Progenitor cell of endocrine pancreas (in vitro differentiated cells): ENCODE data around the gene GTF2IRD1. TPM values are rescaled to one million over a fixed set of nuclear protein-coding genes. Genes with fewer than 3 reads are reported as not detected.

Experiments used
- DNase-seq: peaks from one replicate; pipeline ENCODE4 v3.0.0; 2021; ENCODE audit warnings: low spot score; ENCODE audit not compliant: unreplicated experiment
- H3K27ac Mint-ChIP-seq: 2 replicates; pipeline ENCODE4 v1.8.0; 2021; ENCODE audit warnings: mild to moderate bottlenecking, moderate library complexity, mixed read lengths
- H3K27me3 Mint-ChIP-seq: 2 replicates; pipeline ENCODE4 v1.8.0; 2021; ENCODE audit warnings: mixed read lengths
- H3K36me3 Mint-ChIP-seq: 2 replicates; pipeline ENCODE4 v1.8.0; 2022; ENCODE audit warnings: mixed read lengths; ENCODE audit not compliant: insufficient read depth
- H3K4me1 Mint-ChIP-seq: 2 replicates; pipeline ENCODE4 v1.8.0; 2021; ENCODE audit warnings: low read depth, mixed read lengths
- H3K4me3 Mint-ChIP-seq: 2 replicates; pipeline ENCODE4 v1.8.0; 2021; ENCODE audit warnings: low read depth, mild to moderate bottlenecking, moderate library complexity, mixed read lengths
- H3K9me3 Mint-ChIP-seq: 2 replicates; pipeline ENCODE4 v1.8.0; 2021; ENCODE audit warnings: low read depth, mixed read lengths
- CTCF ChIP-seq: fragments of 200-600 bp; sonication (generic); IDR thresholded peaks from one replicate; pipeline ENCODE4 v1.5.0; 2021; ENCODE audit warnings: antibody characterized with exemption, mild to moderate bottlenecking; ENCODE audit not compliant: unreplicated experiment
- total RNA-seq: library from RNA; stranded (reverse); gene quantifications from 2 replicates; pipeline ENCODE4 v1.2.1, GENCODE V29; 2021

GTF2IRD1 gene
- total RNA-seq, 1 donor from 2014 or later = 60.7 TPM

- no peaks in the 10 kb centered on the region for H3K27me3 Mint-ChIP-seq
- no peak for DNase-seq
- H3K4me3 Mint-ChIP-seq = no peak overlapping the region
- H3K36me3 Mint-ChIP-seq = peaks cover 3% of the 10 kb centered on the region
- peak overlapping the region; percentile 79 for H3K27ac Mint-ChIP-seq
- TF ChIP-seq CTCF = peak; percentile 27
- peaks cover 35% of the 10 kb centered on the region for H3K4me1 Mint-ChIP-seq
- H3K9me3 Mint-ChIP-seq = no peaks in the 10 kb centered on the region
Observed at GRCh38 chr7:74584160-74584954, 130.7 kb downstream of the GTF2IRD1 start.

- H3K9me3 Mint-ChIP-seq = no peaks in the 10 kb centered on the region
- H3K27me3 Mint-ChIP-seq = no peaks in the 10 kb centered on the region
- no peak overlapping the region for H3K4me3 Mint-ChIP-seq
- peaks cover 4% of the 10 kb centered on the region for H3K36me3 Mint-ChIP-seq
- TF ChIP-seq CTCF = no peak
- DNase-seq = no peak
- H3K27ac Mint-ChIP-seq = peak overlapping the region; percentile 60
- peaks cover 23% of the 10 kb centered on the region for H3K4me1 Mint-ChIP-seq
Observed at GRCh38 chr7:74585844-74586243, 132.1 kb downstream of the GTF2IRD1 start.

- Mint-ChIP-seq H3K27ac (peak overlapping the region; percentile 60), H3K4me3 (no peak overlapping the region), H3K36me3 (peaks cover 4% of the 10 kb centered on the region), H3K4me1 (peaks cover 23% of the 10 kb centered on the region), H3K9me3 (no peaks in the 10 kb centered on the region), H3K27me3 (no peaks in the 10 kb centered on the region)
- no peak for DNase-seq
- TF ChIP-seq CTCF = no peak
Observed at GRCh38 chr7:74586258-74587175, 132.8 kb downstream of the GTF2IRD1 start.

- peaks cover 6% of the 10 kb centered on the region for H3K36me3 Mint-ChIP-seq
- no peak for TF ChIP-seq CTCF
- H3K4me3 Mint-ChIP-seq = no peak overlapping the region
- H3K27me3 Mint-ChIP-seq = no peaks in the 10 kb centered on the region
- H3K4me1 Mint-ChIP-seq = peaks cover 23% of the 10 kb centered on the region
- H3K9me3 Mint-ChIP-seq = no peaks in the 10 kb centered on the region
- no peak for DNase-seq
- H3K27ac Mint-ChIP-seq = peak overlapping the region; percentile 71
Observed at GRCh38 chr7:74587435-74588126, 133.9 kb downstream of the GTF2IRD1 start.

GRCh38 chr7:74590813-74591212 lies 137.1 kb downstream of the GTF2IRD1 start:
- peaks cover 9% of the 10 kb centered on the region for H3K4me1 Mint-ChIP-seq
- H3K36me3 Mint-ChIP-seq = peaks cover 10% of the 10 kb centered on the region
- H3K9me3 Mint-ChIP-seq = no peaks in the 10 kb centered on the region
- TF ChIP-seq CTCF = no peak
- no peak overlapping the region for H3K27ac Mint-ChIP-seq
- DNase-seq = no peak
- H3K4me3 Mint-ChIP-seq = no peak overlapping the region
- H3K27me3 Mint-ChIP-seq = no peaks in the 10 kb centered on the region
